GM12878 (cell line): ENCODE results near the gene CFAP58.

Experiments used
- CHD2 ChIP-seq: IDR thresholded peaks from 2 replicates; pipeline ENCODE4 v1.6.1; 2011; ENCODE audit warnings: low read depth, low read length, improper control_type of control experiment, borderline replicate concordance
- EZH2 ChIP-seq: IDR thresholded peaks from 2 replicates; pipeline ENCODE4 v1.6.1; 2012; ENCODE audit warnings: low read depth, mild to moderate bottlenecking, control low read depth, inconsistent platforms, low read length, borderline replicate concordance; ENCODE audit not compliant: control insufficient read depth
- POLR2A ChIP-seq: IDR thresholded peaks from 2 replicates; pipeline ENCODE4 v1.6.1; 2011; ENCODE audit warnings: low read depth, mild to moderate bottlenecking, low read length
- RAD21 ChIP-seq: IDR thresholded peaks from 2 replicates; pipeline ENCODE4 v1.6.1; 2011; ENCODE audit warnings: mild to moderate bottlenecking, low read depth, low read length, moderate library complexity; ENCODE audit not compliant: insufficient read depth
- WRNIP1 ChIP-seq: IDR thresholded peaks from 2 replicates; pipeline ENCODE4 v1.6.1; 2011; ENCODE audit warnings: low read depth, low read length, improper control_type of control experiment, borderline replicate concordance
- ZZZ3 ChIP-seq: IDR thresholded peaks from 2 replicates; pipeline ENCODE4 v1.6.1; 2011; ENCODE audit warnings: low read depth; ENCODE audit not compliant: control insufficient read depth, insufficient read length
- TF ChIP-seq, protein P1 (sequence below), 3 experiments: IDR thresholded peaks in 2 of 3; conservative IDR thresholded peaks in 1 of 3; 2 replicates each; pipeline ENCODE4 v1.5.1; 2011; ENCODE audit warnings: low read depth in 3 of 3, low read length in 3 of 3, mild to moderate bottlenecking in 3 of 3, control low read depth in 2 of 3, moderate library complexity in 2 of 3, inconsistent platforms in 1 of 3, mixed read lengths in 1 of 3; ENCODE audit not compliant: control insufficient read depth in 2 of 3, insufficient read depth in 1 of 3; ENCODE audit errors: extremely low read depth in 1 of 3
- TF ChIP-seq, protein P2 (sequence below): IDR thresholded peaks from 2 replicates; pipeline ENCODE4 v1.6.1; 2011; ENCODE audit warnings: borderline replicate concordance, low read depth, mild to moderate bottlenecking, moderate library complexity, mixed read lengths, low read length; ENCODE audit not compliant: insufficient read depth; ENCODE audit errors: extremely low read length
- TF ChIP-seq, protein P3 (sequence below): IDR thresholded peaks from 2 replicates; pipeline ENCODE4 v1.6.1; 2011; ENCODE audit warnings: low read depth, low read length, improper control_type of control experiment, borderline replicate concordance
- TF ChIP-seq, protein P4 (sequence below): IDR thresholded peaks from 2 replicates; pipeline ENCODE4 v1.6.1; 2011; ENCODE audit warnings: mild to moderate bottlenecking, low read depth, low read length, moderate library complexity; ENCODE audit not compliant: insufficient replicate concordance

DNA sequence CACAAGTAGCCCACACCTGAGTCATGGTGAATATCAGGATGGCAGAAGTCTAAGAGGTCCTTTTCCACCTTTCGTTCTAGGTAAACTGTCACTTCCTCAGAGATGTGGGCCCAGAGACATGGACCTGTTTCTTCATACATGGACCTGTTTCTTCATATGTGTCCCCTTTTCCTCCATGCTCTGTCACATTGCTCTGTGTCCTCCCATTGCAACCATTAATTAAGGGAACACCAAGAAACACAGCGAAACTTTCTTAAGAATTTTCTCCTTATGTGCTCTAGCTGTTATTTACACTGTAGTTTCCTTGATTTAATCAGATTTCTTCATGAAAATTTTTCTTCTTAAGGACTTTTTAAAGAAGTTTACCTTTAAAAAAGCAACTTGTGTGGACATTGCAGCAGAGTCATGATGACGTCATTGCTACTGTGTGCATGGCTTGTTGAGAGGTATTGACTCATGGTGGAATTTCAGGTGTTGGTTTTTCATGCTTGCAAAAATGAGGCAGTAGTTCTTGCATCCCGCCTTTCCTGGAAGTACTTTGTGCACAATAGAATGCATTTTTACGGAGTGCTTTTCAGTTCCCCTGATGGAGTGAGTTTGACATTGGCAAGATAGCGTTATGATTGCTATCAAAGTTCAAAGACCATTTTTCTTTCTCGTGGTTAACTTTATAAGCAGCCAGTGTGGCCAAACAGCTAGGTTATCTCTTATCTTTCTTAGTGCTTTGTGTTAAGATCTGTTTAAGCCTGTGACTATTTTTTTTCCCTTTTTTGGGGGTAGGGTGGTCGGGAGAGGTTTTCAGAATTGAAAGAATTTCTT, 37.7 kb downstream of the CFAP58 start:
- no peak for TF ChIP-seq POLR2A
- TF ChIP-seq, protein P1, sequence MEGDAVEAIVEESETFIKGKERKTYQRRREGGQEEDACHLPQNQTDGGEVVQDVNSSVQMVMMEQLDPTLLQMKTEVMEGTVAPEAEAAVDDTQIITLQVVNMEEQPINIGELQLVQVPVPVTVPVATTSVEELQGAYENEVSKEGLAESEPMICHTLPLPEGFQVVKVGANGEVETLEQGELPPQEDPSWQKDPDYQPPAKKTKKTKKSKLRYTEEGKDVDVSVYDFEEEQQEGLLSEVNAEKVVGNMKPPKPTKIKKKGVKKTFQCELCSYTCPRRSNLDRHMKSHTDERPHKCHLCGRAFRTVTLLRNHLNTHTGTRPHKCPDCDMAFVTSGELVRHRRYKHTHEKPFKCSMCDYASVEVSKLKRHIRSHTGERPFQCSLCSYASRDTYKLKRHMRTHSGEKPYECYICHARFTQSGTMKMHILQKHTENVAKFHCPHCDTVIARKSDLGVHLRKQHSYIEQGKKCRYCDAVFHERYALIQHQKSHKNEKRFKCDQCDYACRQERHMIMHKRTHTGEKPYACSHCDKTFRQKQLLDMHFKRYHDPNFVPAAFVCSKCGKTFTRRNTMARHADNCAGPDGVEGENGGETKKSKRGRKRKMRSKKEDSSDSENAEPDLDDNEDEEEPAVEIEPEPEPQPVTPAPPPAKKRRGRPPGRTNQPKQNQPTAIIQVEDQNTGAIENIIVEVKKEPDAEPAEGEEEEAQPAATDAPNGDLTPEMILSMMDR (IDR thresholded peaks at IDR 0.05 in 2 of 3, conservative IDR thresholded peaks at IDR 0.05 in 1 of 3; ENCODE audit: control insufficient read depth in 2 of 3, extremely low read depth in 1 of 3, insufficient read depth in 1 of 3, low read depth in 3 of 3, low read length in 3 of 3), result no peak
- TF ChIP-seq, protein P2, sequence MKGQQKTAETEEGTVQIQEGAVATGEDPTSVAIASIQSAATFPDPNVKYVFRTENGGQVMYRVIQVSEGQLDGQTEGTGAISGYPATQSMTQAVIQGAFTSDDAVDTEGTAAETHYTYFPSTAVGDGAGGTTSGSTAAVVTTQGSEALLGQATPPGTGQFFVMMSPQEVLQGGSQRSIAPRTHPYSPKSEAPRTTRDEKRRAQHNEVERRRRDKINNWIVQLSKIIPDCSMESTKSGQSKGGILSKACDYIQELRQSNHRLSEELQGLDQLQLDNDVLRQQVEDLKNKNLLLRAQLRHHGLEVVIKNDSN, result no peak
- TF ChIP-seq RAD21, result no peak
- TF ChIP-seq, protein P3, sequence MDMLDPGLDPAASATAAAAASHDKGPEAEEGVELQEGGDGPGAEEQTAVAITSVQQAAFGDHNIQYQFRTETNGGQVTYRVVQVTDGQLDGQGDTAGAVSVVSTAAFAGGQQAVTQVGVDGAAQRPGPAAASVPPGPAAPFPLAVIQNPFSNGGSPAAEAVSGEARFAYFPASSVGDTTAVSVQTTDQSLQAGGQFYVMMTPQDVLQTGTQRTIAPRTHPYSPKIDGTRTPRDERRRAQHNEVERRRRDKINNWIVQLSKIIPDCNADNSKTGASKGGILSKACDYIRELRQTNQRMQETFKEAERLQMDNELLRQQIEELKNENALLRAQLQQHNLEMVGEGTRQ, result no peak
- TF ChIP-seq ZZZ3, result no peak
- no peak for TF ChIP-seq WRNIP1
- TF ChIP-seq, protein P4, sequence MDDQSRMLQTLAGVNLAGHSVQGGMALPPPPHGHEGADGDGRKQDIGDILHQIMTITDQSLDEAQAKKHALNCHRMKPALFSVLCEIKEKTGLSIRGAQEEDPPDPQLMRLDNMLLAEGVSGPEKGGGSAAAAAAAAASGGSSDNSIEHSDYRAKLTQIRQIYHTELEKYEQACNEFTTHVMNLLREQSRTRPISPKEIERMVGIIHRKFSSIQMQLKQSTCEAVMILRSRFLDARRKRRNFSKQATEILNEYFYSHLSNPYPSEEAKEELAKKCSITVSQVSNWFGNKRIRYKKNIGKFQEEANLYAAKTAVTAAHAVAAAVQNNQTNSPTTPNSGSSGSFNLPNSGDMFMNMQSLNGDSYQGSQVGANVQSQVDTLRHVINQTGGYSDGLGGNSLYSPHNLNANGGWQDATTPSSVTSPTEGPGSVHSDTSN, result no peak
- TF ChIP-seq EZH2, result no peak
- no peak for TF ChIP-seq CHD2
